ENCODE measurements around the gene NCK1.

The NCK1 gene

GRCh38 chr3:136973352-136973751 is 111.3 kb downstream of the NCK1 start:
- no peak overlapping the region for H3K27ac ChIP-seq
- H3K36me3 ChIP-seq, result no peaks in the 10 kb centered on the region
- no peaks in the 10 kb centered on the region for H3K9me3 ChIP-seq (ENCODE audit: severe bottlenecking)
- H3K4me3 ChIP-seq (ENCODE audit: low read depth, low read length), result no peak overlapping the region
- TF ChIP-seq, protein P1, sequence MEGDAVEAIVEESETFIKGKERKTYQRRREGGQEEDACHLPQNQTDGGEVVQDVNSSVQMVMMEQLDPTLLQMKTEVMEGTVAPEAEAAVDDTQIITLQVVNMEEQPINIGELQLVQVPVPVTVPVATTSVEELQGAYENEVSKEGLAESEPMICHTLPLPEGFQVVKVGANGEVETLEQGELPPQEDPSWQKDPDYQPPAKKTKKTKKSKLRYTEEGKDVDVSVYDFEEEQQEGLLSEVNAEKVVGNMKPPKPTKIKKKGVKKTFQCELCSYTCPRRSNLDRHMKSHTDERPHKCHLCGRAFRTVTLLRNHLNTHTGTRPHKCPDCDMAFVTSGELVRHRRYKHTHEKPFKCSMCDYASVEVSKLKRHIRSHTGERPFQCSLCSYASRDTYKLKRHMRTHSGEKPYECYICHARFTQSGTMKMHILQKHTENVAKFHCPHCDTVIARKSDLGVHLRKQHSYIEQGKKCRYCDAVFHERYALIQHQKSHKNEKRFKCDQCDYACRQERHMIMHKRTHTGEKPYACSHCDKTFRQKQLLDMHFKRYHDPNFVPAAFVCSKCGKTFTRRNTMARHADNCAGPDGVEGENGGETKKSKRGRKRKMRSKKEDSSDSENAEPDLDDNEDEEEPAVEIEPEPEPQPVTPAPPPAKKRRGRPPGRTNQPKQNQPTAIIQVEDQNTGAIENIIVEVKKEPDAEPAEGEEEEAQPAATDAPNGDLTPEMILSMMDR (IDR thresholded peaks at IDR 0.05; ENCODE audit: low read depth, low read length), result no peak
- DNase-seq, result no peak
- H3K27me3 ChIP-seq (ENCODE audit: insufficient read depth, low read depth, severe bottlenecking), result no peaks in the 10 kb centered on the region

GRCh38 chr3:136974670-136975069 is 112.7 kb downstream of the NCK1 start:
- no peaks in the 10 kb centered on the region for H3K27me3 ChIP-seq (ENCODE audit: insufficient read depth, low read depth, severe bottlenecking)
- TF ChIP-seq, protein P1 (IDR thresholded peaks at IDR 0.05; ENCODE audit: low read depth, low read length), result no peak
- no peaks in the 10 kb centered on the region for H3K9me3 ChIP-seq (ENCODE audit: severe bottlenecking)
- no peak overlapping the region for H3K27ac ChIP-seq
- DNase-seq, result no peak
- H3K4me3 ChIP-seq (ENCODE audit: low read depth, low read length), result no peak overlapping the region
- H3K36me3 ChIP-seq, result no peaks in the 10 kb centered on the region

GRCh38 chr3:136979204-136979603 is 117.2 kb downstream of the NCK1 start:
- Histone ChIP-seq H3K27ac (no peak overlapping the region), H3K36me3 (no peaks in the 10 kb centered on the region), H3K4me3 (ENCODE audit: low read depth, low read length) (no peak overlapping the region), H3K27me3 (ENCODE audit: insufficient read depth, low read depth, severe bottlenecking) (no peaks in the 10 kb centered on the region), H3K9me3 (ENCODE audit: severe bottlenecking) (no peaks in the 10 kb centered on the region)
- TF ChIP-seq, protein P1 (IDR thresholded peaks at IDR 0.05; ENCODE audit: low read depth, low read length), result no peak
- no peak for DNase-seq

- Histone ChIP-seq H3K4me3 (ENCODE audit: low read depth, low read length) (no peak overlapping the region), H3K27me3 (ENCODE audit: insufficient read depth, low read depth, severe bottlenecking) (no peaks in the 10 kb centered on the region), H3K36me3 (no peaks in the 10 kb centered on the region), H3K27ac (no peak overlapping the region), H3K9me3 (ENCODE audit: severe bottlenecking) (no peaks in the 10 kb centered on the region)
- TF ChIP-seq, protein P1 (IDR thresholded peaks at IDR 0.05; ENCODE audit: low read depth, low read length), result no peak
- no peak for DNase-seq
Observed at GRCh38 chr3:136979684-136980083, 117.7 kb downstream of the NCK1 start.

GRCh38 chr3:136982033-136982432 is 120.0 kb downstream of the NCK1 start:
- no peaks in the 10 kb centered on the region for H3K9me3 ChIP-seq (ENCODE audit: severe bottlenecking)
- H3K36me3 ChIP-seq, result no peaks in the 10 kb centered on the region
- no peaks in the 10 kb centered on the region for H3K27me3 ChIP-seq (ENCODE audit: insufficient read depth, low read depth, severe bottlenecking)
- TF ChIP-seq, protein P1 (IDR thresholded peaks at IDR 0.05; ENCODE audit: low read depth, low read length), result no peak
- no peak overlapping the region for H3K27ac ChIP-seq
- H3K4me3 ChIP-seq (ENCODE audit: low read depth, low read length), result no peak overlapping the region
- DNase-seq, result no peak

DNA sequence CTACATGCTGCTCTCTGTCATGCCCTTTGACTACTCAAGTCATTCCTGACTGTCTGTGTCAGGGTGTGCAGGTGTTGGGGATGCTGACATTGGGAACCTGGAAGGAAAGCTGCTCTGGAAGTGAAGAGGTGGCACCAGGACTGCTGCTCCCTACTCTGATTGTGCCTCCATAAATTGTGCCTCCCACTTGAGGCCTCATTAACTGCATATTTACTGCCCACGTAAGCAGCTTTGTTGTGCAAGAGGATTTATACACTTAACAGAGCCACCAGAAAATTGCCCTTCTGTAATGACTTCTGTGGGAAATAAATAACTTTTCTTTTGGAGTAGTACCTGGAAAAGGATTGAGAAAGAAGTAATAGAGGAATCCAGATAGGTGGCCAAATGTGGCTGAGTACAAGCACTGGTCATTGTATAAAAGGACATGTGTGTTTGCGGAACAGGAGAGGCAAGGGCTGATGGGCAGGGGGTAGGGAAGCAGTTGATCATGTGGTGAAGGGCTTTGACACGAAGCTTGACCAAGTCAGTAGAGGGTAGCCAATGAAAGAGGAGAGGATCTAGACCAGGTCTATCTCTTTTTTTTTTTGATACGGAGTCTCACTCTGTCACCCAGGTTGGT is 120.6 kb downstream of the NCK1 start:
- Histone ChIP-seq H3K4me3 (ENCODE audit: low read depth, low read length) (no peak overlapping the region), H3K9me3 (ENCODE audit: severe bottlenecking) (no peaks in the 10 kb centered on the region), H3K36me3 (no peaks in the 10 kb centered on the region), H3K27ac (no peak overlapping the region), H3K27me3 (ENCODE audit: insufficient read depth, low read depth, severe bottlenecking) (no peaks in the 10 kb centered on the region)
- TF ChIP-seq, protein P1 (IDR thresholded peaks at IDR 0.05; ENCODE audit: low read depth, low read length), result no peak
- no peak for DNase-seq
